ENCODE measurements around the gene PRELID3B.
A peak's percentile ranks its signal among the peaks of the same experiment; 100 is the strongest.

The PRELID3B gene

GRCh38 chr20:59042151-59042795, at the start of gene PRELID3B:
PRELID3B (minus strand) TSS chr20:59042786; CDS start chr20:59042730, 56 bp downstream.
- H3K9me3 ChIP-seq (ENCODE audit: control insufficient read depth in 1 of 2, low read length in 2 of 2) = no peaks in the 10 kb centered on the region
- H3K27ac ChIP-seq (ENCODE audit: low read depth, low read length) = peak within 1 kb of the TSS; percentile 88
- H3K9ac ChIP-seq (ENCODE audit: low read depth in 1 of 2, low read length in 2 of 2) = peak within 1 kb of the TSS; percentile 84 to 91
- peaks cover 24 to 43% of the 10 kb centered on the region in 2 donors for H3K4me1 ChIP-seq (ENCODE audit: control insufficient read depth in 1 of 2, insufficient read depth in 2 of 2, low read length in 2 of 2)
- H3K36me3 ChIP-seq (ENCODE audit: control insufficient read depth in 1 of 2, insufficient read depth in 2 of 2, low read length in 2 of 2) = peaks cover 6 to 10% of the 10 kb centered on the region in 2 donors
- peak within 1 kb of the TSS; percentile 89 to 94 for H3K4me3 ChIP-seq (ENCODE audit: low read depth in 1 of 2, low read length in 2 of 2)
- no peaks in the 10 kb centered on the region for H3K27me3 ChIP-seq (ENCODE audit: control insufficient read depth in 1 of 2, insufficient read depth in 2 of 2, low read length in 2 of 2)

GRCh38 chr20:59087829-59088433, 45.3 kb upstream of the PRELID3B start:
- no peaks in the 10 kb centered on the region for H3K4me1 ChIP-seq (ENCODE audit: control insufficient read depth in 1 of 2, insufficient read depth in 2 of 2, low read length in 2 of 2)
- no peak overlapping the region for H3K4me3 ChIP-seq (ENCODE audit: low read depth in 1 of 2, low read length in 2 of 2)
- H3K36me3 ChIP-seq (ENCODE audit: control insufficient read depth in 1 of 2, insufficient read depth in 2 of 2, low read length in 2 of 2) = no peaks in the 10 kb centered on the region
- no peaks in the 10 kb centered on the region for H3K9me3 ChIP-seq (ENCODE audit: control insufficient read depth in 1 of 2, low read length in 2 of 2)
- no peak overlapping the region for H3K27ac ChIP-seq (ENCODE audit: low read depth, low read length)
- peaks cover 0 to 23% of the 10 kb centered on the region in 2 donors for H3K27me3 ChIP-seq (ENCODE audit: control insufficient read depth in 1 of 2, insufficient read depth in 2 of 2, low read length in 2 of 2)
- no peak overlapping the region for H3K9ac ChIP-seq (ENCODE audit: low read depth in 1 of 2, low read length in 2 of 2)

GRCh38 chr20:59086923-59087322, 44.3 kb upstream of the PRELID3B start:
- Histone ChIP-seq H3K9me3 (ENCODE audit: control insufficient read depth in 1 of 2, low read length in 2 of 2) (no peaks in the 10 kb centered on the region), H3K27ac (ENCODE audit: low read depth, low read length) (no peak overlapping the region), H3K4me3 (ENCODE audit: low read depth in 1 of 2, low read length in 2 of 2) (no peak overlapping the region), H3K27me3 (ENCODE audit: control insufficient read depth in 1 of 2, insufficient read depth in 2 of 2, low read length in 2 of 2) (peaks cover 0 to 24% of the 10 kb centered on the region in 2 donors), H3K9ac (ENCODE audit: low read depth in 1 of 2, low read length in 2 of 2) (no peak overlapping the region), H3K4me1 (ENCODE audit: control insufficient read depth in 1 of 2, insufficient read depth in 2 of 2, low read length in 2 of 2) (no peaks in the 10 kb centered on the region), H3K36me3 (ENCODE audit: control insufficient read depth in 1 of 2, insufficient read depth in 2 of 2, low read length in 2 of 2) (no peaks in the 10 kb centered on the region)

- H3K4me1 ChIP-seq (ENCODE audit: control insufficient read depth in 1 of 2, insufficient read depth in 2 of 2, low read length in 2 of 2) = no peaks in the 10 kb centered on the region
- no peak overlapping the region for H3K4me3 ChIP-seq (ENCODE audit: low read depth in 1 of 2, low read length in 2 of 2)
- peaks cover 0 to 24% of the 10 kb centered on the region in 2 donors for H3K27me3 ChIP-seq (ENCODE audit: control insufficient read depth in 1 of 2, insufficient read depth in 2 of 2, low read length in 2 of 2)
- H3K27ac ChIP-seq (ENCODE audit: low read depth, low read length) = no peak overlapping the region
- no peak overlapping the region for H3K9ac ChIP-seq (ENCODE audit: low read depth in 1 of 2, low read length in 2 of 2)
- no peaks in the 10 kb centered on the region for H3K36me3 ChIP-seq (ENCODE audit: control insufficient read depth in 1 of 2, insufficient read depth in 2 of 2, low read length in 2 of 2)
- no peaks in the 10 kb centered on the region for H3K9me3 ChIP-seq (ENCODE audit: control insufficient read depth in 1 of 2, low read length in 2 of 2)
Observed at GRCh38 chr20:59084041-59084850, 41.7 kb upstream of the PRELID3B start.

GRCh38 chr20:59082981-59083380, 40.4 kb upstream of the PRELID3B start:
- no peak overlapping the region for H3K9ac ChIP-seq (ENCODE audit: low read depth in 1 of 2, low read length in 2 of 2)
- no peaks in the 10 kb centered on the region for H3K36me3 ChIP-seq (ENCODE audit: control insufficient read depth in 1 of 2, insufficient read depth in 2 of 2, low read length in 2 of 2)
- H3K27ac ChIP-seq (ENCODE audit: low read depth, low read length) = no peak overlapping the region
- no peak overlapping the region for H3K4me3 ChIP-seq (ENCODE audit: low read depth in 1 of 2, low read length in 2 of 2)
- H3K4me1 ChIP-seq (ENCODE audit: control insufficient read depth in 1 of 2, insufficient read depth in 2 of 2, low read length in 2 of 2) = no peaks in the 10 kb centered on the region
- peaks cover 0 to 24% of the 10 kb centered on the region in 2 donors for H3K27me3 ChIP-seq (ENCODE audit: control insufficient read depth in 1 of 2, insufficient read depth in 2 of 2, low read length in 2 of 2)
- no peaks in the 10 kb centered on the region for H3K9me3 ChIP-seq (ENCODE audit: control insufficient read depth in 1 of 2, low read length in 2 of 2)

- no peak overlapping the region for H3K9ac ChIP-seq (ENCODE audit: low read depth in 1 of 2, low read length in 2 of 2)
- no peaks in the 10 kb centered on the region for H3K4me1 ChIP-seq (ENCODE audit: control insufficient read depth in 1 of 2, insufficient read depth in 2 of 2, low read length in 2 of 2)
- H3K36me3 ChIP-seq (ENCODE audit: control insufficient read depth in 1 of 2, insufficient read depth in 2 of 2, low read length in 2 of 2) = no peaks in the 10 kb centered on the region
- H3K9me3 ChIP-seq (ENCODE audit: control insufficient read depth in 1 of 2, low read length in 2 of 2) = no peaks in the 10 kb centered on the region
- H3K27ac ChIP-seq (ENCODE audit: low read depth, low read length) = no peak overlapping the region
- H3K27me3 ChIP-seq (ENCODE audit: control insufficient read depth in 1 of 2, insufficient read depth in 2 of 2, low read length in 2 of 2) = peaks cover 3 to 27% of the 10 kb centered on the region in 2 donors
- no peak overlapping the region for H3K4me3 ChIP-seq (ENCODE audit: low read depth in 1 of 2, low read length in 2 of 2)
Observed at GRCh38 chr20:59082077-59082740, 39.6 kb upstream of the PRELID3B start.

- H3K4me1 ChIP-seq (ENCODE audit: control insufficient read depth in 1 of 2, insufficient read depth in 2 of 2, low read length in 2 of 2) = no peaks in the 10 kb centered on the region
- H3K36me3 ChIP-seq (ENCODE audit: control insufficient read depth in 1 of 2, insufficient read depth in 2 of 2, low read length in 2 of 2) = no peaks in the 10 kb centered on the region
- H3K4me3 ChIP-seq (ENCODE audit: low read depth in 1 of 2, low read length in 2 of 2) = no peak overlapping the region
- H3K27ac ChIP-seq (ENCODE audit: low read depth, low read length) = no peak overlapping the region
- no peak overlapping the region for H3K9ac ChIP-seq (ENCODE audit: low read depth in 1 of 2, low read length in 2 of 2)
- no peaks in the 10 kb centered on the region for H3K9me3 ChIP-seq (ENCODE audit: control insufficient read depth in 1 of 2, low read length in 2 of 2)
- peaks cover 7 to 27% of the 10 kb centered on the region in 2 donors for H3K27me3 ChIP-seq (ENCODE audit: control insufficient read depth in 1 of 2, insufficient read depth in 2 of 2, low read length in 2 of 2)
Observed at GRCh38 chr20:59081036-59081435, 38.5 kb upstream of the PRELID3B start.

- H3K4me3 ChIP-seq (ENCODE audit: low read depth in 1 of 2, low read length in 2 of 2) = no peak overlapping the region
- no peaks in the 10 kb centered on the region for H3K4me1 ChIP-seq (ENCODE audit: control insufficient read depth in 1 of 2, insufficient read depth in 2 of 2, low read length in 2 of 2)
- H3K27me3 ChIP-seq (ENCODE audit: control insufficient read depth in 1 of 2, insufficient read depth in 2 of 2, low read length in 2 of 2) = peaks cover 14 to 17% of the 10 kb centered on the region in 2 donors
- H3K36me3 ChIP-seq (ENCODE audit: control insufficient read depth in 1 of 2, insufficient read depth in 2 of 2, low read length in 2 of 2) = no peaks in the 10 kb centered on the region
- no peak overlapping the region for H3K9ac ChIP-seq (ENCODE audit: low read depth in 1 of 2, low read length in 2 of 2)
- H3K9me3 ChIP-seq (ENCODE audit: control insufficient read depth in 1 of 2, low read length in 2 of 2) = no peaks in the 10 kb centered on the region
- no peak overlapping the region for H3K27ac ChIP-seq (ENCODE audit: low read depth, low read length)
Observed at GRCh38 chr20:59078231-59078630, 35.6 kb upstream of the PRELID3B start.

GRCh38 chr20:59077705-59078104, 35.1 kb upstream of the PRELID3B start:
- H3K27me3 ChIP-seq (ENCODE audit: control insufficient read depth in 1 of 2, insufficient read depth in 2 of 2, low read length in 2 of 2) = peaks cover 14 to 19% of the 10 kb centered on the region in 2 donors
- no peaks in the 10 kb centered on the region for H3K36me3 ChIP-seq (ENCODE audit: control insufficient read depth in 1 of 2, insufficient read depth in 2 of 2, low read length in 2 of 2)
- no peak overlapping the region for H3K27ac ChIP-seq (ENCODE audit: low read depth, low read length)
- no peaks in the 10 kb centered on the region for H3K9me3 ChIP-seq (ENCODE audit: control insufficient read depth in 1 of 2, low read length in 2 of 2)
- no peak overlapping the region for H3K9ac ChIP-seq (ENCODE audit: low read depth in 1 of 2, low read length in 2 of 2)
- no peak overlapping the region for H3K4me3 ChIP-seq (ENCODE audit: low read depth in 1 of 2, low read length in 2 of 2)
- no peaks in the 10 kb centered on the region for H3K4me1 ChIP-seq (ENCODE audit: control insufficient read depth in 1 of 2, insufficient read depth in 2 of 2, low read length in 2 of 2)

All from duodenal mucosa (tissue), 2 donors.